GM12864 (cell line): ENCODE measurements around the gene PCBP1.
A peak's percentile ranks its signal among the peaks of the same experiment; 100 is the strongest.

Experiments used
- DNase-seq: peaks from one replicate; pipeline ENCODE4 v3.0.0-alpha.2; 2011; ENCODE audit warnings: low read depth
- H3K4me3 ChIP-seq: 2 replicates; pipeline ENCODE4 v1.5.1; 2011; ENCODE audit warnings: mild to moderate bottlenecking, low read depth, low read length, control low read depth
- TF ChIP-seq, protein P1 (sequence below): IDR thresholded peaks from 2 replicates; pipeline ENCODE4 v1.5.1; 2011; ENCODE audit warnings: low read depth, mild to moderate bottlenecking, moderate library complexity, low read length, control low read depth, inconsistent platforms; ENCODE audit errors: missing control alignments

PCBP1 gene

GRCh38 chr2:70080610-70081200 is 6.6 kb upstream of the PCBP1 start:
- H3K4me3 ChIP-seq = no peak overlapping the region
- no peak for DNase-seq
- TF ChIP-seq, protein P1, sequence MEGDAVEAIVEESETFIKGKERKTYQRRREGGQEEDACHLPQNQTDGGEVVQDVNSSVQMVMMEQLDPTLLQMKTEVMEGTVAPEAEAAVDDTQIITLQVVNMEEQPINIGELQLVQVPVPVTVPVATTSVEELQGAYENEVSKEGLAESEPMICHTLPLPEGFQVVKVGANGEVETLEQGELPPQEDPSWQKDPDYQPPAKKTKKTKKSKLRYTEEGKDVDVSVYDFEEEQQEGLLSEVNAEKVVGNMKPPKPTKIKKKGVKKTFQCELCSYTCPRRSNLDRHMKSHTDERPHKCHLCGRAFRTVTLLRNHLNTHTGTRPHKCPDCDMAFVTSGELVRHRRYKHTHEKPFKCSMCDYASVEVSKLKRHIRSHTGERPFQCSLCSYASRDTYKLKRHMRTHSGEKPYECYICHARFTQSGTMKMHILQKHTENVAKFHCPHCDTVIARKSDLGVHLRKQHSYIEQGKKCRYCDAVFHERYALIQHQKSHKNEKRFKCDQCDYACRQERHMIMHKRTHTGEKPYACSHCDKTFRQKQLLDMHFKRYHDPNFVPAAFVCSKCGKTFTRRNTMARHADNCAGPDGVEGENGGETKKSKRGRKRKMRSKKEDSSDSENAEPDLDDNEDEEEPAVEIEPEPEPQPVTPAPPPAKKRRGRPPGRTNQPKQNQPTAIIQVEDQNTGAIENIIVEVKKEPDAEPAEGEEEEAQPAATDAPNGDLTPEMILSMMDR = no peak

GRCh38 chr2:70081221-70081620 is 6.1 kb upstream of the PCBP1 start:
- TF ChIP-seq, protein P1 = no peak
- H3K4me3 ChIP-seq = no peak overlapping the region
- DNase-seq = no peak

GRCh38 chr2:70083344-70084156 is 3.7 kb upstream of the PCBP1 start:
- H3K4me3 ChIP-seq = peak overlapping the region; percentile 34; the same call in 1 of the 2 replicates
- DNase-seq = no peak
- TF ChIP-seq, protein P1 = no peak

- H3K4me3 ChIP-seq = peak overlapping the region; percentile 78
- DNase-seq = no peak
- TF ChIP-seq, protein P1 = no peak
Measured at GRCh38 chr2:70084973-70085710, 2.1 kb upstream of the PCBP1 start.

DNA sequence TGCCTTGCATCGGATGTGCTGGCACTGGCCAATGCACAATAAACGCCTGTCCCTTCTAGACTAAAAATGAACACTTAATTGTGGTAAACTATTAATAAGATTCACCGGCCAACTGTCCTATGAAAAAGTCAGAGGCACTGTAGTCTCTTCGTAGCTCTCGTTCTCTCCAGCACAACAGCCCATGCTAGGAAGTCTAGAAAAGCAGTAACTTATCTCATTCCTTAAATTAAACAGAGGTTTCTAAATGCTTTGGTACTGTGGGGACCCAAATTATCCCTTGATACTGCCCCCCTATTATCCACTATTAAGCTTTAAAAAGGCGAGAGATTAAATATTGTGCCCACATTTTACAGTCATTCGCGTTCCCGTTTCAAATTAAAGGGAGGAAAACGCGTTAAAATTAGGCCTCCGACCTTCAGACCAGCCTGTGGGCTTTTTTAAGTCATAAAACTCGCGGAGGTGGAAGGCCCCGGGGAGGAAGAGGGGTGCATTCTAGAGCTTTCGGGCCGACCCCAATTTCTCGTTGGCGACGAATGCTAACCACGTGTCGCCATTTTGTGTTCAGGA is 1.5 kb upstream of the PCBP1 start:
- no peak for DNase-seq
- peak overlapping the region; percentile 78 for H3K4me3 ChIP-seq
- TF ChIP-seq, protein P1 = no peak

- H3K4me3 ChIP-seq = peak overlapping the region; percentile 78
- TF ChIP-seq, protein P1 = no peak
- DNase-seq = peak; percentile 87
Measured at GRCh38 chr2:70086278-70086837, 919 bp upstream of the PCBP1 start.
